Muscle of arm (tissue), 12 donors: Measurements from ENCODE around the gene C3orf20. TPM values are rescaled to one million over a fixed set of nuclear protein-coding genes. Genes with fewer than 3 reads are reported as not detected.

ENCODE experiments used
- DNase-seq: peaks from one replicate; pipeline ENCODE4 v3.0.0-alpha.2; 2013
- polyA plus RNA-seq, 12 donors: library from polyadenylated mRNA; unstranded; fragments of 120-200 nt; gene quantifications; one replicate each; pipeline ENCODE4 v1.2.1, GENCODE V29; 2013; ENCODE audit not compliant: insufficient read length in 12 of 12

Gene C3orf20
- polyA plus RNA-seq, 12 donors = 0.05 to 0.38 (median 0.19) TPM; not detected in 3

DNA sequence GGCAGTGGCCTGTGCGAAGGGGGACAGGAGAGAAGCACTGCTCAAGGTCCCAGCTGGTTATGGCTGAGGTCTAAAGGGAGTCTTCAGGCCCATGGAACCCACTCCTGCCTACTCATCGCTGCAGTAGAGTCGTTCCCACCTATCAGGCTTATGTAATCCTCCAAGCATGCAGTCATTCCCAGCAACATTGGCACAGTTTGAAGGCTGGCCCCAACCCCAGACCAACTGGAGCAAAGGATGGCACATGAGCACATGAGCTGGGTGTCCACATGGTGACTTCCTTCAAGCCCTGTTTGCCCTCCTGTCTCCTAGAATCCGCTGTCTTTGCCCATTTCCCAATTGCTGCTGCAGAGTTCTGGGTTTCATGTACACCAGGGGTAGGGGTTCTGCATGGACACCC lies 83.4 kb downstream of the C3orf20 start:
- DNase-seq = no peak

DNA sequence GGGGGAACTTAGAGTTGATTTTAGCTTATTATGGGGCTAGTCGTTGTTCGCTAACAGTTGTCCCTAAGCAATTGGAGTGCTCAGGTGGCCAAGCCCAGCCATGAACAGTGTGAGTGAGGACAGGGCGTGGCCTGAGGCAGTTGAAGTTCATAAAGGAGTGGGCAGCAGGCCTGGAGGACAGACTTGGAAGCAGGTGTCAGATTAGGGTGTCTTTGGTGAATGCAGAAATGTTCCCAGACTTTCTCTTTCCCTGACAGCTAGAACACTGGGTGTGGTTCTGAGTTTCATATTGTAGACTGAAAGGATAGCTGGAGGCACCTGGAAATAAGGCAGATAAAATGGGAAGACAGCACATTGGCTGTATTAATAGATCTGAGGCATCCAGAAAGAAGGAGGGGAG lies 84.0 kb downstream of the C3orf20 start:
- no peak for DNase-seq

DNA sequence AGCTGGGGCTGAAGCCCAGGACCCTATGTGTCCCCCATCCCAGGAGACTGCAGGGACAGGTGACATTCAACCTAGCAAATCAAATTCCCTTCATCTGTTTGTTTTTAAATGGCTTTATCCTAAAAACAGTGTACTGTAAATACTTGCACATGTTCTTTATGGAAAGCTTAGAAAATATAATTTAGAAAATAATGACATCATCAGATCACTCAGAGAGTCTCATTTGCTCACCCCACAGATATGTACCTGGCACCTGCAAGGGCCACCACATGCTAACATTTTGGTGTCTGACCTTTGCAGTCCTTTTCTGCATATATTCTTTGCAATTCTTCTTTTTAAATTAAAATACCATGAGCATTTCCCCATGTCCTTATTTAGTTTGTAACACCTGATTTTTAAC lies 85.2 kb downstream of the C3orf20 start:
- no peak for DNase-seq

DNA sequence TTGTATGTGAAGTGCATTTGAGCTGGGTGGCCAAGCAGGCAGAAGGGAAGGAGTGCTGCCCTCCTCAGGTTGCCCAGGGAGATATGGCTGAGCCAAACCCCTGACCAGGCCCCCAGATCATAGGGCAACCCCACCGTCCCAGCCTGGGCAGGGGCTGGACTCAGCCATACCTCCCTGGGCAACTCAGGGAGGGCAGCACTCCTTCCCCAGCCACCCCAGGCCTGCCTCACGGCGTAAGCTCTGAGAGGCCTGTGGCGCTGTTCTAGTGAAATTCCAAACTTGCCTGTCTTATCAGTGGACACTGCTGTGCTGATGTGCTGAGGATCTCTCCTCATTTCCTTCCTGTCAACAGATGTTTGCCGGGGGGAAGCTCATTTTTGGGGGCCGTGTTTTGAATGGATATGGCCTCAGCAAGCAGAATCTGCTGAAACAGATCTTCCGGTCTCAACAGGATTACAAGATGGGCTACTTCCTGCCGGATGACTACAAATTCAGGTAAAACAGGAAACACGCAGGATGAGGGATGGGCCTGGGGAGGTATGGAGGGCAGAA lies 86.3 kb downstream of the C3orf20 start:
- DNase-seq = no peak

DNA sequence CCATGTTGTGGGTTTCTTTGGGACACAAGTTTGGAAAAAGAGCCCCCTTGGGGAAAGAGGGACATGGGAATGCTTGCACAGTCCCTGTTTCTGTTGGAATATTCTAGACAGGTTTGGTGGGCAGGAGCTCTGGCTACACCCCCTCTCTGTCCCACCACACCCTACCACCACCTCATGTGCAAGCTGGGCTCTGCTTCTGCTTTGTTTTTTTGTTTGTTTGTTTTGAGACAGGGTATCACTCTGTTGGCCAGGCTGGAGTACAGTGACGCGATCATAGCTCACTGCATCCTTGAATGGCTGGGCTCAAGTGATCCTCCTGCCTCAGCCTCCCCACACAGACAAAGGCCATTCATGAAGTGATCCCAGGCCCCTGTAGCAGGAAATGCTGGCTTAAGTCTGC lies 86.9 kb downstream of the C3orf20 start:
- DNase-seq = no peak

DNA sequence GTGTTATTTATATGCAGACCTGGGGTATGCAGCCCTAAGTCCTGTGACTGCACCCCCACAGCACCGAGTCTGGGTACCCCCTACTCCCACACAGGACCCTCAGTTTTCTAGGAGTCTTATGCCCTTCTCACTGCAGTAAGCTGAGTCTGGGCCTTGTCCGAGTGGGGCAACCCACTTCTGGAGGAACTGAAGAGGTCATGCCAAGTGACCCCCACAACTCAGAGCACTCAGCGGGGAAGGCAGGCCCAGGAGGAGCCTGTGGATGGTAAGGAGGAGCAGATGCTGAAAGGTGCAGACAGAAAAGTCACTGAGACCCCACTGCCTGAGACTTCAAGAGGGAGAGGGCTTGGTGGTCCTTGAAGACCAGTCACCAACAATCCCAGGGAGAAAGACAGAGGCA lies 87.8 kb downstream of the C3orf20 start:
- no peak for DNase-seq

DNA sequence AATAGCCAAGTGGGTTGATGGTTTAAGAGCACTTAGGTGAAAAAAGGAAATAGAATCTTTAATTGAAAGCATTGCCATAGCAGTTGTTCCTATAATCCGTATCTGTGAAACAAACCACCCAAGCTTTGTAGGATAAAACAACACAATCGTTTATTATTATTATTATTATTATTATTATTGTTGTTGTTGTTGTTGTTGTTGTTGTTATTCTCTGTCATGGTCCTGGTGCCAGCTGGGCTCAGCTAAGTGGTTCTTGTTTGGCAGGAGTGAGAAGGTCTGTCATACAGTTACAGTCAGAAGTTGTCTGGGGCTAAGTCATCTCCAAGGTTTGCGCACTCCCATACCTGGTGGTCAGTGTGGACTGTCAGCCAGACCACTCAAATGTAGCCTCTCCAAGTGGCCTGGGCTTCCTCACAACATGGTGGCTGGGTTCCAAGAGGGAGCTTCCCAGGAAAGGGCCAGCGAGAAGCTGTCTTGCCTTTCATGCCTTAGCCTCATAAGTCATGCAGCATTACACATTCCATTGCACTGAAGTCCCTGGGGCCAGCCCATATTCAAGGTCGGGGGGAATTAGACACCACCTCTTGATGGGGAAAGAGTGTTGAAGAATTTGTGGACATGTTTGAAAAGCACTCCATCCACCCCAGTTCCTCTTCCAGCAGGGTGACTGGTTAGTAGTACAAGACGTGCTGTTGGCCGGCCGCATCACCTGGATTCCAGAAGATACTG lies 89.6 kb downstream of the C3orf20 start:
- no peak for DNase-seq

DNA sequence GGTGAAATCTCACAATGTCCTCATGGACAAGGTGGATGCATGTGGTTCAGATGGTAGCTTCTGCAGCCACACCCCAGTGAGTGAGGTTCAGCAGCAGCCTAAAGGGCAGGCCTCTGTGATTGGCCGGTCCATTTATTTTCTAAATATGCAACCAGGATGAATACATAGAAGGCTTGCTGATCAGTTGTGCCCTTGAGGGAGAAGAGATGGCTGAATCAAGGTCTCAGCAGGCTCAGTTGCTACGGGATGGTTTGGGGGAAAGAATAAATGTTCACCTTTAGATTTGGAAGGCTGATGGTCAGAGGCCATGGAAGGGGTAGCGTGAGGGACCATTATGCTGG lies 90.1 kb downstream of the C3orf20 start:
- DNase-seq = no peak

DNA sequence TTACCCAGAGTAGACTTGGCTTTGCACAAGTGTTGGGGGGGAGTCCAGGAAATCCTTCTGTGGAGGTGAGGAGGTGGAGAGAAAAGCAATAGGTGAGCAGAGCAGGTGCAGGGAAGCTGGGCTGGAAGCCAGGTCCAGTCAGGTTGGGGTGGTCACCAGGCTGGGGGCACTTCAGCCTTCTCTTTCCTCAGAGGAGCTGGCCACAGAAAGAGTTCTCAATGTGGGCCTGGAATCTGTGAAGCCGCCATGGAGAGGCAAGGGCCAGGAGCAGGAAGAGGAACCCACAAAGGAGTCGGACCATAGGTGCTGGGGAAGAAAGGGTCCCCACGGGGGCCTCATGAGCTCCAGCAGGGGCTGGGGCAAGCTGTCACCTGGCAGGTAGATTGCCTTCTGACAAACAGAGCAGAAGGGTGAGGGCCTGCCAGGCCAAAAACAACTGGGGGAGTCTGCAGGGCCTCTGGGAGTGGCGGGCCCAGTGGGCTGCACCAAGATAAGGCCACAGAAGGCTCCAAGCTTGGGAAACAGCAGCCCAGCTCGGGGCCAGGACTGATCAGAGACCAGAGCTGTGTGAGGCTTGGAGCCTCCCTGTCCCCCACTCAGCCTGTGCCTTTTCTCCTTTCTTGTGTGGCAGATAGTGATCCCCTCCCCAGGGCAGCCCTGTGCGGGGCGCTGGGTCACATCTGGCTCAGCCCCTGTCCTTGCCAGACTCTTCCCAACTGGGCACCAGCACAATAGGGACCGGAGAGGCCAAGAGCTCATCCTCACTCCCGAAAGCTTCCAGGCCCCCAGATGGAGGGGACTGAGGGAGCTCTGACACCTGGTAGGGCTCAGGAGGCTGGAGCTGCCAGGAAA lies 90.9 kb downstream of the C3orf20 start:
- DNase-seq = no peak

DNA sequence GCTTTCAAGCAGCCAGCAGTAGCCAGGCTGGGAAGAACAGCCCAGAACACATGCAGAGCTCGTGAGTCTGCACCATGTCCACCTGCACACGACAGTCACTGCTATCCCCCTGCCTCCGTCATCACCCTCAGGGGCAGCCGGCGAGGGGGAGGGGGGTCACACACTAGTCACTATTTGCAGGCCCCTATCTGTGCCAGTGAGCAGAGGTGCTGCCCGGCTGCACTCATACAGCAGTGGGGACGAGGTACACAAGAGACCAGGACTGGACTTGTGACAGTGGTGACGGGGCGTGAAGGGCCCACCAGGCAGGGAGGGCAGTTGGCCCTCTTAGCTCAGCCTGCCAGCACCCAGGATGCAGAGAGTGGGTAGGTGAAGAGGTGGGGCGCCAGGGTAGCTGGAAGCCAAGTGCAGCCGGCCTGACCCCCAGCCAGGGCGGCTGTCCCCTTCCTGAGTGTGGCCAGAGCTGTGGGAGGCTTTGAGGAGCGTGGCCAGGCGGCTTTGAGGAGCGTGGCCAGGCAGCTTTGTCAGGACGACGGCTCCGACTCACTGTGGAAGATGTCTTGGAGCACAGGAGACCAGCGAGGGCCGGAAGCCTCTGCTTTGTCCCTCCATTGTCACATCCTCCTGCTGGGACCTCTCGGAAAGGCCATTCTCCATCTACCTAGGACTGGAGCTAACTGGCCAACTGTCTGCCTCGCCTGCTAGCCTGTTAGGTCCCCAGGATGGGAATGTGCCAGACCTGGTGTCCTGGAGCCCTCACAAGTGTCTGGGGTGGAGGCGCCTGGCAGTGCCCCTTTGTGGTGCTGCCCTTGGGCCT lies 91.7 kb downstream of the C3orf20 start:
- DNase-seq = no peak

DNA sequence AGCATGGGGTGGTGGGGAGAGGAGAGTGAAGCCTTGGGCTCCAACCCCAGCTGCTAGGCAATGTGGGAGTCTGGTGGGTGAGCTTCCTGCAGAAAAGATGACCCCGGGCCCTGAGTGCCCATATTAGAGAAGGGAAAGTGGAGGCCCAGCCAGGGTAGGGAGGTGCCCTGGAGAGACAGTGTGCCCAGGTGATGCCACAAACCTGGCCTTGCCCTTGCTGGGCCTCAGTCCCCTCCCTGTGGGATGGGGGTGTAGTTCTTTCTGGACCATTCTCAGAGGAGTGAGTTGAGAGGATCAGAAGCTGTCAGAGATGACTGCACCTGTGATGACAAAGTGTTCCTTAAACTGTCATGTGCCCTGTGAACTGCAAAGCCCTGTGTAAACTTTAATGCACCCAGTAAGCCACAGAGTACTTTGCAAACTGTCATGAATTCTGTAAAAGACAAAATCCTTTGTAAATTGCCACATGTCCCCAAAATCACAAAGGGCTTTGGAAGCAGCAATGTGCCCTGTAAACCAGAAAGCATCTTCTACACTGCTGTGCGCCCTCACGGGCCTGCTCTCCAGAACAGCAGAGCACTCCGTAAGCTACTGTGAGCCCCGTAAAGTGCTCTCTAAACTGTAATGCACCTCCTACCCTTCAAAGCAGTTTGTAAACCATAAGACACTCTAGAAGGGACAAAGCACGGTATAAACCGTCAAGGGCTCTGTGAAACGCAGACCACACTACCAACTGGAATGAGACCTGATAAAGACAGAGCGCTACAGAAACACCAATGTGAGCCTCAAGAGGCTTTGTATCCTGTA lies 92.5 kb downstream of the C3orf20 start:
- DNase-seq = no peak

DNA sequence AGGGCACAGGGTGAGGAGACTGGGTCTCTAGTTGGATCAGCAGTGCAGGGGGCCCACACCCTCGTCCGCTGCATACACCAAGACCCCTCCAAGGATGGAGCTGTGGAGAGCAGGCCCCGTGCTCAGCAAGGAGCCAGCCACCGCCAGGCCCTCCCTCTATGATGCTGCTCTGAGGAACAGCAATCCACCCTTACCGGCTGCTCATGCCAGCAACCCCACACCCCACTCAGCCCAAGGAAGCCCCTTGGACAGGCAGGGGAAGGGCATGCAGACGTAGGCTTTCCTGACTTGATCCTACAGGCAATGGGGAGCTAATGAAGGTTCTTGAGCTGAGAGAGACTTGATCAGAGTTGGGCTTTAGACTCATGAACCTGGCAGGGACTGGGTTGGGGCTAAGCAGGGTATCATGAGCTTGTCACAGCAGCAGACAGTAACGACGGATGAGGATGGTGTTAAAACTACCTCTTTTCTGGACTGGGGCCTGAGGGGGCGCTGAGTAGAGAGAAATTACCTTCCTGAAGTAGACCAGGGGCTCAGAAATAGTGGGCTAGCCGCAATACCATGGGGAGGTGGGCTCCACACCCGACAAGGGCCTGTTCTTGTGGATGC lies 93.3 kb downstream of the C3orf20 start:
- DNase-seq = no peak

DNA sequence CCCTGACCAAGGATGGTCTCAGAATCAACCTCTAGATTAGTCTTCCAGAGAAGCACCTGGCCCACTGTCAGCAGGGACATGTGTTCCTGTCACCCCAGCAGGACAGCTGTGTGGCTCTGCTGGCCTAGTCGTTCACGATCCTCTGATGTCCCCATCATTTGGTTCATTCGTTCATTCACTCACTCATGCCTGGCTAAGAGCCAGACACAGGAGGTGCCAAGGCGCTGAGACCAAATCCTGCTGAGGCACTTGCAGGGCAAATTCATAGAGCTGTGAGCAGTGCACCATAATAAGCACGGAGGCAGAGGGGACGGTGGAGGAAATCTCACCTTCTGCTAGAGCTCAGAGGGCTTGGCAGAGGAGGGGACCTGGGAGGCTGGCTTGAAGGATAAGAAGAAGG lies 93.9 kb downstream of the C3orf20 start:
- DNase-seq = no peak

DNA sequence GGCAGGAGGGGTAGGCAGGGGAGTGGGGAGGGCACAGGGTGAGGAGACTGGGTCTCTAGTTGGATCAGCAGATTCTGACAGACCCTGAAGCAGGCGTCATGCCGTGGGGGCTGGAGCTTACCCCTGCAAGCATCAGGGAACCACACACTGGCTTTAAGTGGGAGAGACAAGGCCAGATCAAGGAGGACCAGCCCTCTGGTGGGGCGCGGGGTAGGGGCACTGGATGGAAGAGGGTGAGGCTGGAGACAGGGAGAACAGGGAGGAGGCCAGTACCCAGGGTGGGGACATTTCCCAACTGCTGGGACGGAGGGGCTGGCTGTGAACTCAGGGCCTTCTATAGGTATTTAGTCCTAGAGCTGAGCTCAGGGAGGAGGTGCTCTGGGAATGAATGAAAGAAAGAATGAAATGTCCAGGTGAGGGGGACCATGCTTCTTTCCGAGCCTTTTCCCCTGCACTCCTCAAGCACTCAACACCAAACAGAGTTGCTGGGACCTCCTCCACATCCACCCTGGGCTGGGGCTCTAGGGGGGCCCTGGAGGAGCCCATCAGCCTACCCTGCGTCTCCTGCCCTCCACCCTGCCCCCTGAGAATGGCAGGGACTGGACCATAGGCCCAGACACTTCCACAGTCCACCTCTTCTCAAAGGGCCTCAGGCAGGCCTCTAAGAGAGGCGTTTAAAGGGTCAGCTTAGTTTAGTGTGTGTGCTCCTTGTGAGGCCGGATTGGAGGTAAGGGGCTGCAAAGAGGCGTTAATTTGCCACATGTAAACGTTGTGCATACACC lies 94.8 kb downstream of the C3orf20 start:
- DNase-seq = no peak

DNA sequence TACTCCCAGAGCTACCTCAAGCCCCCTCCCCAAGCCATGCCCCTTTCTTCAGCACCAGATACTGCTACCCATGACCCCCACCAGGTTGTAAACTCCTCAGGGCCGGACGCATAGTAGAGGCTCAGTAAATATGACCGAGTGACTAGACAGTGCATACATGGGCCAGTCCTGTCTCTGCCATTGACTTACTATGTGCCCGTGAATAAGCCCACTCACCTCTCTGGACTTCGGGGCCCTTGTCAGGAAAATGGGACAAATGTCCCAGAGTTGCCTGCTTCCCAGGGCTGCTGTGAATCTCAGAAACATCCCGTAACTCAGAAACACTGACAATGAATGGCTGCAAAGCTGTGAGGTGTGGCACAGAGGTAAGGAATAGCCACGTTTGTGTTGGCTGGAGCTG lies 95.7 kb downstream of the C3orf20 start:
- DNase-seq = no peak

DNA sequence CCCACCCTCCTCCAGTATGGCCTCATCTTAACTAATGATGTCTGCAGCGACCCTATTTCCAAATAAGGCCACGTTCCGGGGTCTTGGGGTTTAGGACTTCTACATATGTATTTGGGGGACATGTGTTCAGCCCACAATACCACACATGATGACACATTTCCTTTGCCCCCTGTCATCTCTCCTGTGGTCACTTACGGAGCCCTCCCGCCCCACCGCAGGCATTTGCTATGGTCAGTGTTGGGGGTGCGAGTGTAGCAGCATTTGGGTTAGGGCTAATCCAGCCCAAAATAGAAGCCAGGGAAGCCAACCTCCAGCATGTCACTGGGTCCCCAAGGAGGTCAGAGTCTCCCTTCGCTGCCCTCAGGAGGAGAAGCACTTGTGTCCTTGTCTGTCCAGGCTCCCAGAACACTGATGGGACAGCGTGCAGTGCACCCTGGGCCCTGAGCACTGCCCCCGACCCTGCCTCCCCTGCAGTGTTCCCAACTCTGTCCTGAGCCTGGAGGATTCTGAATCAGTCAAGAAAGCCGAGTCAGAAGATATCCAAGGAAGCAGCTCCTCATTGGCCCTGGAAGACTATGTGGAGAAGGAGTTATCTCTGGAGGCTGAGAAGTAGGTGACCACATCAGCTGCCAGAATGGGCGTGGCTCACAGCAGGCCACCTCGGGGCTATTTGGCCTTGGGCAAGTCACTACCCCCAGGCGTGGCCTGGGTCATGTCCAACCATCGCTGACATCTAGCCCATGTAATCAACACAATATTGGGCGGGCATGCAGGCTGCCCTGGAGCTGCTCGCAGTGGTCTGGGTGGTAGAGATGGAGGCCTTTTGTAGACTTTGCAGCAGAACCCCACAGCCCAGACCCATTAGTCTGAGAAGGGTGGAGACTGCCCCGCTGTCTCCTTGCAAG lies 96.9 kb downstream of the C3orf20 start:
- no peak for DNase-seq

DNA sequence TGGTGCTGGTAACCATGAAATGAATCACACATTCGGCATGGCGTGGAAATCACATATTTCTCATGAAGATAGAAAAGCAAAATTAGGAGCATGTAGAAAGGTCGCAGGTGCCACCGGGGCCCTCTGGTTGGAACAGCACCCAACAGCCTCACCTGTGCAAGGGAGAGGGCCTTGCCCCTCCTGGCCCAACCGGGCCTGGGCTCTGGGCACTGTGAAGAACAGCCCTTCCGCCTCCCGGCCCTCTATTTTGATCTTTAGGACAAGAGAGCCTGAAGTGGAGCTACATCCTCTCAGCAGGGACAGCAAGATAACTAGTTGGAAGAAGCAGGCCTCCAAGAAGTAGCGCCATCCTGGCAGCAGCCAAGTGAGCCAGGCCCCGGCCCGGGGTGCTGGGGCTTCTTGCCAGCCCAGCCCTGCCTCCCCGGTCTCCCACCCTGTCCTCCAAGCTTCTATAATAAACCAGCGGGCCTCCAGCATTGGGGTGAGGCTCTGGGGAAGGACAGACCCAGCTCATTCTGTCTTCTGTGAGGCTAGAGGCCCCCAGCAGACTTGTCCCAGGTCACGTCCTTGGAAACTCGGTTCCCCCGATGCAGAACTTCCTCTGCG lies 97.7 kb downstream of the C3orf20 start:
- DNase-seq = no peak

DNA sequence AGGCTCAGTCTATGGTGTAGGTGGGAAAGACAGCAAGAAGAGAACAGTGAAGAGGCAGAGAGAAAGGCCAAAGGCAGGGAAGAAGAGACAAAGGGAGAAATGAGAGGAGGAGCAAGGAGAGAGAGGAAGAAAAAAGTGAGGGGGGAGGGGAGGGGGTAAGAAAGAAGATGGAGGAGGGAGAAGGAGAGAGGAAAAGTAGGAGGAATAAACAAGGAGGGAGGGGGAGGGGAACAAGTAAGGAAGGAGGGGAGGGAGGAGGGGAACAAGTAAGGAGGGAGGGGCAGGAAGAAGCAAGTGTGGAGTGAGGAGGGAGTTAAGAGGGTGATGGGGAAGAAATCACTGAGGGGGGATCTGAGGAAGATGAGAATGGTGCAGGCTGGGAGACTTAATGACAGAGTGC lies 98.3 kb downstream of the C3orf20 start:
- no peak for DNase-seq

DNA sequence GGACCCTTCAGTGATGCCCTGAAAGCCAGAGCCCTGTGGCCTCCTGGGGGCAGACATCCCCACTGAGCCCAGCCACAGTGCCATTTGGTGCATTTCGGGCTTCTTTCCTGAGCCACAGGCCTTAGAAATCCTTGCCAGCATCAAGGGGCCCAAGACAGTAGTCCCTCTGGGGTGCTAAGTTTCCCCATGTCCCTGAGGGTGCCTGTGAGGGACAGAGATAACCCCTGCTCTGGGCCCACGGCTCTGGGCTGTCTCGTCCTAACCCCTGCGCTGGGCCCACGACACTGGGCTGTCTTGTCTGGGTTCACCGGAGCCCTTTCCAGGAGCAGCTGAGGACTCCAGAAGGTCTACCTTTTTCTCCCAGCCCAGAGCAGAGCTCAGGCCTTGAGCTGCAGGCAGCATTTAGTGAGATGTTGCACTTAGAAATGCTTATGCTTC lies 98.8 kb downstream of the C3orf20 start:
- DNase-seq = no peak
